KBM-7 (cell line): ENCODE results near the gene CYP2W1.
"Not testable (repeated sequence)": the region's sequence is repeated elsewhere in the genome, so short reads cannot be mapped to it uniquely, and the experiment has no call there.

Experiments
- DNase-seq: peaks from one replicate; pipeline ENCODE4 v3.0.0-alpha.2; 2015
- in situ Hi-C: fragments of 300-500 bp; cut with MboI; formaldehyde crosslinking; loops from 2 replicates; pipeline ENCODE4 v1.14.3; 2020; ENCODE audit warnings: low sequenced_read_pairs, low pct_unique_long_range_greater_than_20kb, mixed read lengths

CYP2W1 gene

GRCh38 chr7:1034769-1035168 lies 51.8 kb downstream of the CYP2W1 start:
- in situ Hi-C loops, DNase-seq: not testable (repeated sequence)

DNA sequence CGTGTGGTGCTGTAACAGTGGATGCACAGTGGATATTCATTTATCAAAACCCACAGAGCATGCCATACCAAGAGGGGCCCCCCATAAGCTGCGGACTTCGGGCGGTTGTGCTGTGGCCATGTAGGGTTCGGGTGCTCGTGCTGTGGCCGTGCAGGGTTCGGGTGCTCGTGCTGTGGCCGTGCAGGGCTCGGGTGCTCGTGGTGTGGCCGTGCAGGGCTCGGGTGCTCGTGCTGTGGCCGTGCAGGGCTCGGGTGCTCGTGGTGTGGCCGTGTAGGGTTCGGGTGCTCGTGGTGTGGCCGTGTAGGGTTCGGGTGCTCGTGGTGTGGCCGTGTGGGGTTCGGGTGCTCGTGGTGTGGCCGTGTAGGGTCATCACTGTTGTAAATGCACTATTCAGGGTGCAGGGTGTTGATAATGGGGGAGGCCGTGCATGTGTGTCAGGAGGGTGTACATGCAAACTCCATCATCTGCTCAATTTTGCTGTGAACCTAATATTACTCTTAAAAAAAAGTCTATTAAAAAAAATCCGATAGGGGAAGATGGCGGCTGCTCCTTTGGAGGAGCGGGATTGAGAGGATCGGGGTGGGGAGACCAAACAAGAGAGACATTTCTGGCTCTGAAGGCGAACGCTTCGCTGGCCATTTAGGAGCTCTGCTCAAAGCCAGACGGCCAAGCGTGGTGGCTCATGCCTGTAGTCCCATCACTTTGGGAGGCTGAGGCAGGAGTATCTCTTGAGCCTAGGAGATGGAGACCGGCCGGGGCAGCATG lies 53.4 kb downstream of the CYP2W1 start:
- DNase-seq, in situ Hi-C loops: not testable (repeated sequence)
